ENCODE data around the gene CRYL1. TPM values are rescaled to one million over a fixed set of nuclear protein-coding genes. Genes with fewer than 3 reads are reported as not detected.
A peak's percentile ranks its signal among the peaks of the same experiment; 100 is the strongest.

The CRYL1 gene
- polyA plus RNA-seq, 1 of the 3 experiments (the other 2 are of a cell fraction) = 34.8 TPM

GRCh38 chr13:20465218-20465879, 60.3 kb downstream of the CRYL1 start:
- no peaks in the 10 kb centered on the region for H3K9me3 ChIP-seq
- no peak overlapping the region for H3K9ac ChIP-seq
- H3K4me2 ChIP-seq = peak overlapping the region; percentile 55
- H3K27me3 ChIP-seq (ENCODE audit: insufficient read depth) = no peaks in the 10 kb centered on the region
- H3K4me3 ChIP-seq (ENCODE audit: low read depth in 2 of 2, low read length in 1 of 2) = no peak overlapping the region; a peak in 1 of 4 replicates
- H3K36me3 ChIP-seq (replicated peaks in 1 of 2; ENCODE audit: control insufficient read depth in 1 of 2, insufficient read depth in 2 of 2, low read length in 1 of 2) = no peaks in the 10 kb centered on the region
- ChIA-PET POLR2A (no interaction called here), CTCF (no interaction called here)
- DNase-seq = no peak
- no peaks in the 10 kb centered on the region for H3F3A ChIP-seq (replicated peaks; ENCODE audit: insufficient read depth)
- no peaks in the 10 kb centered on the region for H3K9me2 ChIP-seq
- H3K4me1 ChIP-seq (ENCODE audit: control insufficient read depth in 1 of 2, insufficient read depth in 2 of 2, low read depth in 1 of 2, low read length in 1 of 2) = peaks cover 0 to 6% of the 10 kb centered on the region in 2 experiments; a peak in 1 of 4 replicates
- no peaks in the 10 kb centered on the region for H4K20me1 ChIP-seq (ENCODE audit: insufficient read depth)
- H3K79me2 ChIP-seq (ENCODE audit: insufficient read depth) = no peaks in the 10 kb centered on the region
- H2AFZ ChIP-seq (ENCODE audit: low read depth) = no peak overlapping the region
- no peak overlapping the region for H3K27ac ChIP-seq (ENCODE audit: low read depth in 2 of 2, low read length in 1 of 2)
- TF ChIP-seq RXRA (IDR thresholded peaks at IDR 0.05; ENCODE audit: borderline replicate concordance, low read depth) (no peak), REST (IDR thresholded peaks at IDR 0.05; ENCODE audit: low read depth, low read length) (no peak), GATA2 (CRISPR knock-in tag; IDR thresholded peaks at IDR 0.05) (no peak), JUND (IDR thresholded peaks at IDR 0.05) (no peak), NRF1 (IDR thresholded peaks at IDR 0.05; ENCODE audit: low read depth, low read length) (no peak), USF2 (IDR thresholded peaks at IDR 0.05; ENCODE audit: borderline replicate concordance, low read depth, low read length) (no peak), MEF2A (IDR thresholded peaks at IDR 0.05; ENCODE audit: borderline replicate concordance, low read depth) (no peak), YY1 (IDR thresholded peaks at IDR 0.05; ENCODE audit: low read depth) (no peak), TEAD4 (IDR thresholded peaks at IDR 0.05; ENCODE audit: borderline replicate concordance, insufficient read depth) (no peak), GABPA (IDR thresholded peaks at IDR 0.05; ENCODE audit: low read depth) (no peak), MXI1 (IDR thresholded peaks at IDR 0.05; ENCODE audit: low read depth, low read length) (no peak), ZBTB33 (IDR thresholded peaks at IDR 0.05; ENCODE audit: borderline replicate concordance, low read depth) (no peak), USF1 (IDR thresholded peaks at IDR 0.05; ENCODE audit: borderline replicate concordance, low read depth) (no peak)
- WGBS (ENCODE audit: low lambda C conversion rate) = 43% methylated on average over 6 of the region's 6 CpGs

Measured in SK-N-SH (cell line).